ENCODE data around the gene HMGCS2. TPM values are rescaled to one million over a fixed set of nuclear protein-coding genes. Genes with fewer than 3 reads are reported as not detected.

Gene HMGCS2
- 10 to 100 TPM in 2 of 4 donors, 1 to 10 TPM in 2; 1.7 to 55.2 (median 17.5) TPM for total RNA-seq
- polyA plus RNA-seq, result 10 to 100 TPM in 2 of 3 donors, under 1 TPM in 1; 0.10 to 14.4 (median 14.1) TPM
- long read RNA-seq, donor 1, partial matches to known transcripts, result 1 of 3 reads
- long read RNA-seq, donor 1, other reads (novel, unspliced or antisense), result 0 of 3 reads
- long read RNA-seq, donor 2, transcript HMGCS2-201 (10 exons, 2,428 nt), result major isoform, 6 of 10 reads
- long read RNA-seq, donor 2, partial matches to known transcripts, result 2 of 10 reads
- long read RNA-seq, donor 2, other reads (novel, unspliced or antisense), result 2 of 10 reads

DNA sequence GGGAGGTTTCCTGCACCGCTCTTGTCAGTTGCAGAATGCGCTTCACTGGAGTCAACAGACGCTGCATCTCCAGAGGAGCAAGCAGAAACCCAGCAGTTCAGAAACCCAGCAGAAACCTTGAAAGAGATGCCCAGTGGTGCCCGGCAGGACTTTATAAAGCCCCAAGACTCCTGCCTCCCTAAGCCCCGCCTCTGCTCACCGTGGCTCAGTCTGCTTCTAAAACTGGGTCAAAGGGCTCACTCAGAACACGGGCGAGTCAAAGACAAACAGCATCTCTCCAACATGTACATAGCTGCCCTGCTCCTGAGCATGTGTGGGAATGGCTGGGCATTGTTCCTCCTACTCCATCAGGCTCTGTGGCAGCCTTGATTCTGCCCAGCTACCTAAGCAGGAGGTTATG, at the start of gene HMGCS2:
TSS of gene HMGCS2 (minus strand) at position 128 of the 400 bp plus-strand sequence. CDS start at position 67, 61 bp downstream.
- peak in 3 of 4 donors; percentile 45 to 63 (median 62) for ATAC-seq
- TF ChIP-seq, protein P1, sequence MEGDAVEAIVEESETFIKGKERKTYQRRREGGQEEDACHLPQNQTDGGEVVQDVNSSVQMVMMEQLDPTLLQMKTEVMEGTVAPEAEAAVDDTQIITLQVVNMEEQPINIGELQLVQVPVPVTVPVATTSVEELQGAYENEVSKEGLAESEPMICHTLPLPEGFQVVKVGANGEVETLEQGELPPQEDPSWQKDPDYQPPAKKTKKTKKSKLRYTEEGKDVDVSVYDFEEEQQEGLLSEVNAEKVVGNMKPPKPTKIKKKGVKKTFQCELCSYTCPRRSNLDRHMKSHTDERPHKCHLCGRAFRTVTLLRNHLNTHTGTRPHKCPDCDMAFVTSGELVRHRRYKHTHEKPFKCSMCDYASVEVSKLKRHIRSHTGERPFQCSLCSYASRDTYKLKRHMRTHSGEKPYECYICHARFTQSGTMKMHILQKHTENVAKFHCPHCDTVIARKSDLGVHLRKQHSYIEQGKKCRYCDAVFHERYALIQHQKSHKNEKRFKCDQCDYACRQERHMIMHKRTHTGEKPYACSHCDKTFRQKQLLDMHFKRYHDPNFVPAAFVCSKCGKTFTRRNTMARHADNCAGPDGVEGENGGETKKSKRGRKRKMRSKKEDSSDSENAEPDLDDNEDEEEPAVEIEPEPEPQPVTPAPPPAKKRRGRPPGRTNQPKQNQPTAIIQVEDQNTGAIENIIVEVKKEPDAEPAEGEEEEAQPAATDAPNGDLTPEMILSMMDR (IDR thresholded peaks at IDR 0.05), result no peak
- Histone ChIP-seq H3K36me3 (ENCODE audit: insufficient read depth in 1 of 2, low read depth in 1 of 2) (no peaks in the 10 kb centered on the region), H3K9me3 (no peaks in the 10 kb centered on the region), H3K4me3 (no peak within 1 kb of the TSS), H3K27me3 (ENCODE audit: insufficient read depth in 3 of 3, low read length in 2 of 3) (no peaks in the 10 kb centered on the region), H3K4me1 (peaks cover 18% of the 10 kb centered on the region), H3K27ac (no peak within 1 kb of the TSS)
- no peak for DNase-seq
- intact Hi-C loops (cut with DNase I), result no loop called here
- 49 to 68% (median 54%) methylated on average over 8 of the region's 8 CpGs for WGBS, 3 donors

DNA sequence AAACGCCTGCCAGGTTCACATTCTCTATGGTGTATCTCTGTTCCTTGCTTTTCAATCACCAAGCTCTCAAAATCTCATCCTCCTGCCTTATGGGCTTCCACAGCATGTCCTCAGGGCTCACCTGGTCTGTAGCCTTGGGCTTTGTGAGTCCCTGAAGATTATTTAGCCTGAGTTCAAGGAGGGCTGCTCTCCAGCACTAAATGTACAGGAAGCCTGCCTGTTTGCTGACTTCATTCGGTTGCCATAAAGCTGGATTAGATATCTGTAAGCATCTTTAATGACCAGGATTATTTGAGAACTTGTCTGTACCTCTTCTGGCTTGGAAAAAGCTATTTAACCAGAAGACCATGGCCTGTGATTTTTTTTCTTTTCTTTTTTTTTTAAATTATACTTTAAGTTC, 49.5 kb upstream of the HMGCS2 start:
- H3K9me3 ChIP-seq, result no peaks in the 10 kb centered on the region
- TF ChIP-seq, protein P1 (IDR thresholded peaks at IDR 0.05), result no peak
- H3K27me3 ChIP-seq (ENCODE audit: insufficient read depth in 3 of 3, low read length in 2 of 3), result no peaks in the 10 kb centered on the region
- WGBS, 3 donors, result 88 to 90% (median 89%) methylated on average over 2 of the region's 2 CpGs
- DNase-seq (no peak), ATAC-seq (no peak)
- no peak overlapping the region for H3K27ac ChIP-seq
- H3K4me3 ChIP-seq, result no peak overlapping the region
- intact Hi-C loops (cut with DNase I), result no loop called here
- H3K4me1 ChIP-seq, result no peaks in the 10 kb centered on the region
- no peaks in the 10 kb centered on the region for H3K36me3 ChIP-seq (ENCODE audit: insufficient read depth in 1 of 2, low read depth in 1 of 2)

DNA sequence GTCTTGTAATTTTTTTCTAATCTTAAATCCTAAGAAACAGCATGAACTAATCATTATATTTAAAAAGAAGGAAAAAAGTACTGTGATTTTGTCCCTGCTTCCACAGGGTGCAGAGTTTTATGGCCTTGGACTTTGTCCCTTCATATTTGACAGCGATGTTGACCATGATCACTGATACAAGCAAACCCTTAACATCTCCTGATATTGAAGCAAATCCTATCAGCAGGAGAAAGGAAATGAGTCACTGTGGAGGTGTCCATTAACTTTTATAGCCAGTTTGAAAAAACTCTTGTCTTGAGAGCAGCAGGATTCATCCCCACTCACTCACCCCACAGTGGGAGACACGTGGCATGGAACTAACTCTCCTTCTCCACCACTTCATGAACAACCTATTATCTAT, 47.7 kb upstream of the HMGCS2 start:
- Histone ChIP-seq H3K9me3 (no peaks in the 10 kb centered on the region), H3K4me1 (no peaks in the 10 kb centered on the region), H3K27ac (no peak overlapping the region), H3K4me3 (no peak overlapping the region), H3K27me3 (ENCODE audit: insufficient read depth in 3 of 3, low read length in 2 of 3) (no peaks in the 10 kb centered on the region), H3K36me3 (ENCODE audit: insufficient read depth in 1 of 2, low read depth in 1 of 2) (no peaks in the 10 kb centered on the region)
- TF ChIP-seq, protein P1 (IDR thresholded peaks at IDR 0.05), result no peak
- ATAC-seq (no peak), DNase-seq (no peak)
- WGBS, 3 donors, result 73 to 80% (median 76%) methylated on average over 2 of the region's 2 CpGs
- intact Hi-C loops (cut with DNase I), result no loop called here

DNA sequence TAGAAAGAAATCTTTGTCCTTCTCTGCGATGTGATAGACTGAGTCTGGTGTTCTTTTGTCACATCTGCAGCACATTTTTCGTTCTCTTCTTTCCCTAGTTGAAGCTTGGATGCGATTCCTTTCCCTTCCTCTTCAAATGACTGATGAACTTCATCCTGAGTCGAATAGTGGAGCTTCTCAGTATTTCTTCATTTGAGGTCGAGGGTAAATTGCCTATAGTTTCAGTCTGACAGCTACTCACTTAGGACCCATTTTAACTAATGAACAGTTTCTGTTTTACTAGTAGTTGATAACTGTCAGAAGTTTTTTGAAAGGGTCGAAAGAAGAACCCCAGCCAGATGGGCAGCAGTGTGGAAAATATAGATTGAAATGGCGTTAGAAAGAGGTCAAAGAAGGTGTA, 47.2 kb upstream of the HMGCS2 start:
- no peak overlapping the region for H3K27ac ChIP-seq
- ATAC-seq (no peak), DNase-seq (no peak)
- no peak overlapping the region for H3K4me3 ChIP-seq
- TF ChIP-seq, protein P1 (IDR thresholded peaks at IDR 0.05), result no peak
- no peaks in the 10 kb centered on the region for H3K27me3 ChIP-seq (ENCODE audit: insufficient read depth in 3 of 3, low read length in 2 of 3)
- no peaks in the 10 kb centered on the region for H3K9me3 ChIP-seq
- H3K4me1 ChIP-seq, result no peaks in the 10 kb centered on the region
- intact Hi-C loops (cut with DNase I), result no loop called here
- WGBS, 3 donors, result 82 to 87% (median 83%) methylated on average over 7 of the region's 7 CpGs
- no peaks in the 10 kb centered on the region for H3K36me3 ChIP-seq (ENCODE audit: insufficient read depth in 1 of 2, low read depth in 1 of 2)

DNA sequence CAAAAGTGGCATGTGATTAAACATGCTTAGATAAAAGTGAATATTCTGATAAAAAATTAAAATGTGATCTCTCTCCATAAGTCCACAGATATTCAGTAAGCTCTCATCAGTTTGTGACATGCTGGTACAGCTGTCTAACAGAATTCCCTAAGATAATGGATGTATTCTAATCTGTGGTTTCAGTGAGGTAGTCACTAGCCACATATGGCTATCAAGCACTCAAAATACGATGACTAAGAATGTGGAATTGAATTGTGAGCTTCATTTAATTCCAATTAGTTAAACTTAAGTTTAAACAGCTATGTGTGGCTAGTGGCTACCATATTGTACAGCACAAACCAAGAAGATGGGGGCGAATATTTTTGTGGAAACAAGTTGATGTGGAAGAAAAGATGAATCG, 46.7 kb upstream of the HMGCS2 start:
- Histone ChIP-seq H3K4me1 (no peaks in the 10 kb centered on the region), H3K4me3 (no peak overlapping the region), H3K27ac (no peak overlapping the region), H3K27me3 (ENCODE audit: insufficient read depth in 3 of 3, low read length in 2 of 3) (no peaks in the 10 kb centered on the region), H3K9me3 (no peaks in the 10 kb centered on the region), H3K36me3 (ENCODE audit: insufficient read depth in 1 of 2, low read depth in 1 of 2) (no peaks in the 10 kb centered on the region)
- ATAC-seq, result no peak
- TF ChIP-seq, protein P1 (IDR thresholded peaks at IDR 0.05), result no peak
- WGBS, 3 donors, result 74 to 79% (median 75%) methylated on average over 3 of the region's 3 CpGs
- DNase-seq, result no peak
- intact Hi-C loops (cut with DNase I), result no loop called here

Measured in psoas muscle (tissue), 8 donors.